Keratinocyte (primary cell): ENCODE measurements around the gene HSPBP1. TPM values are rescaled to one million over a fixed set of nuclear protein-coding genes. Genes with fewer than 3 reads are reported as not detected.

Source experiments
- DNase-seq: peaks from one replicate; pipeline ENCODE4 v3.0.0-alpha.2; 2011; ENCODE audit warnings: low read depth, missing footprints, low spot score
- FAIRE-seq: peaks from 2 replicates; lab custom pipeline; 2011; peaks lifted over from hg19 to GRCh38; lab: Jason Lieb, UNC
- H2AFZ ChIP-seq: 2 replicates; pipeline ENCODE4 v1.6.0; 2012; ENCODE audit warnings: low read length, control low read depth, inconsistent platforms; ENCODE audit not compliant: control insufficient read depth
- H3K27ac ChIP-seq: 2 replicates; pipeline ENCODE4 v1.5.1; 2011; ENCODE audit warnings: low read length; ENCODE audit not compliant: control insufficient read depth, insufficient read depth
- H3K27me3 ChIP-seq: 3 replicates; pipeline ENCODE4 v1.6.0; 2011; ENCODE audit warnings: low read length; ENCODE audit not compliant: control insufficient read depth, insufficient read depth; ENCODE audit errors: extremely low read depth
- H3K36me3 ChIP-seq, 2 experiments: 2 replicates in 1 of 2; 3 replicates in 1 of 2; pipeline ENCODE4 v1.5.1; 2011; ENCODE audit warnings: low read length in 2 of 2, mild to moderate bottlenecking in 1 of 2; ENCODE audit not compliant: control insufficient read depth in 2 of 2, insufficient read depth in 2 of 2; ENCODE audit errors: extremely low read depth in 1 of 2
- H3K4me1 ChIP-seq: 3 replicates; pipeline ENCODE4 v1.5.1; 2011; ENCODE audit warnings: low read length; ENCODE audit not compliant: control insufficient read depth, insufficient read depth; ENCODE audit errors: extremely low read depth
- H3K4me2 ChIP-seq: 3 replicates; pipeline ENCODE4 v1.6.0; 2011; ENCODE audit warnings: low read depth, low read length; ENCODE audit not compliant: control insufficient read depth, insufficient read depth; ENCODE audit errors: extremely low read depth
- H3K4me3 ChIP-seq, 3 experiments: fragments of 200-600 bp in 1 of 3; sonication (generic) in 1 of 3; 2 replicates in 2 of 3; 3 replicates in 1 of 3; pipeline ENCODE4 v1.5.1; 2011 to 2016; ENCODE audit warnings: low read length in 3 of 3, mild to moderate bottlenecking in 3 of 3, control low read depth in 2 of 3, inconsistent platforms in 1 of 3, low read depth in 1 of 3, mixed read lengths in 1 of 3, mixed run types in 1 of 3, moderate library complexity in 1 of 3; ENCODE audit not compliant: control insufficient read depth in 2 of 3, insufficient read depth in 2 of 3; ENCODE audit errors: extremely low read depth in 1 of 3
- H3K79me2 ChIP-seq: 2 replicates; pipeline ENCODE4 v1.6.0; 2012; ENCODE audit warnings: low read length; ENCODE audit not compliant: control insufficient read depth, insufficient read depth
- H3K9ac ChIP-seq: 3 replicates; pipeline ENCODE4 v1.6.0; 2011; ENCODE audit warnings: low read length; ENCODE audit not compliant: control insufficient read depth, insufficient read depth; ENCODE audit errors: extremely low read depth
- H3K9me1 ChIP-seq: 3 replicates; pipeline ENCODE4 v1.6.0; 2011; ENCODE audit warnings: low read length; ENCODE audit not compliant: control insufficient read depth, insufficient read depth; ENCODE audit errors: extremely low read depth
- H3K9me3 ChIP-seq: 2 replicates; pipeline ENCODE4 v1.5.1; 2012; ENCODE audit warnings: low read depth, low read length; ENCODE audit not compliant: control insufficient read depth
- H4K20me1 ChIP-seq: 3 replicates; pipeline ENCODE4 v1.6.0; 2011; ENCODE audit warnings: low read length; ENCODE audit not compliant: control insufficient read depth, insufficient read depth; ENCODE audit errors: extremely low read depth
- EZH2 ChIP-seq: IDR thresholded peaks from one replicate; pipeline ENCODE4 v1.6.1; 2012; ENCODE audit warnings: inconsistent platforms, mild to moderate bottlenecking, low read length, moderate library complexity
- dilution Hi-C: fragments of 300-500 bp; cut with MboI; formaldehyde crosslinking; loops from one replicate; pipeline ENCODE4 v1.7.0; 2020; ENCODE audit warnings: low sequenced_read_pairs; ENCODE audit not compliant: extremely low pct_ligation_motif_present
- polyA plus RNA-seq, 5 experiments: library from polyadenylated mRNA; depleted of rRNA in 3 of 5; stranded (reverse) in 3 of 5; stranded (forward) in 1 of 5; unstranded in 1 of 5; fragments of >200 nt; gene quantifications; 1 replicate in 1 of 5; 2 replicates in 3 of 5; 3 replicates in 1 of 5; pipeline versions ENCODE4 v1.2.1 to v1.2.3, GENCODE V29; 2011 to 2012; ENCODE audit warnings: missing spikeins in 2 of 5, low read depth in 1 of 5, low replicate concordance in 1 of 5
- small RNA-seq, 3 experiments: library from RNA; depleted of rRNA; stranded (forward); fragments of <200 nt; gene quantifications; one replicate each; pipeline ENCODE3, GENCODE V24; 2012; ENCODE audit warnings: low read depth in 3 of 3, low replicate concordance in 1 of 3; ENCODE audit not compliant: insufficient read length in 3 of 3
- TF ChIP-seq, protein P1 (sequence below), 3 experiments: IDR thresholded peaks in 1 of 3; conservative IDR thresholded peaks in 1 of 3; optimal IDR thresholded peaks in 1 of 3; 2 replicates in 2 of 3; 3 replicates in 1 of 3; pipeline versions ENCODE3 to v1.5.1; 2011; ENCODE audit warnings: low read length in 3 of 3, mild to moderate bottlenecking in 3 of 3, moderate library complexity in 2 of 3, control low read depth in 1 of 3, inconsistent platforms in 1 of 3; ENCODE audit not compliant: insufficient read depth in 2 of 3; ENCODE audit errors: extremely low read depth in 1 of 3

The HSPBP1 gene
- polyA plus RNA-seq, 1 donor (not counting 4 experiments of a cell fraction or from before 2014, with no cell fraction given), result 20.2 TPM

DNA sequence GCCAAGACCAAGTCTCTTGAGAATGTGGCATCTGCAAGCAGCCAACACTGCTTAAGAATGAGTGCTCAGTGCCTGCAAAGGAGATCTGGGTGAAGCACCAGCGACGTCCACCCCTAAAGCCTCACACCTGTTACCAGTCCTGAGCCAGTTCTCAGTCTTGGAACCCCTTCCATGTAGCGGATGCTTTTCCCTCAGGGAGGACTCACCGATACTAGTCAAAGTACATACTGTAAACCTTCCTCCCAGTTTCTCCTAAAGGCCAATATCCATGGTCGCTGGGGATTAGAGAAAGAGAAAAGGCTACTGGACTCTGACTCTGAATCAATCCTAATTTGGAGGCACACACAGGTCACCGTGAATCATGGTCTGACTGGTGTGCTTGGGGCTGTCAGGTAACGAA lies 66.4 kb downstream of the HSPBP1 start:
- no peak overlapping the region for H2AFZ ChIP-seq
- no peaks in the 10 kb centered on the region for H3K36me3 ChIP-seq
- H3K4me1 ChIP-seq, result peaks cover 22% of the 10 kb centered on the region
- no peaks in the 10 kb centered on the region for H3K79me2 ChIP-seq
- no peaks in the 10 kb centered on the region for H3K27me3 ChIP-seq
- FAIRE-seq, result no peak
- dilution Hi-C loops, result no loop called here
- no peak overlapping the region for H3K4me3 ChIP-seq
- no peak overlapping the region for H3K9ac ChIP-seq
- H3K9me1 ChIP-seq, result peaks cover 7% of the 10 kb centered on the region
- H3K9me3 ChIP-seq, result no peaks in the 10 kb centered on the region
- DNase-seq, result no peak
- TF ChIP-seq EZH2, result no peak
- TF ChIP-seq, protein P1, sequence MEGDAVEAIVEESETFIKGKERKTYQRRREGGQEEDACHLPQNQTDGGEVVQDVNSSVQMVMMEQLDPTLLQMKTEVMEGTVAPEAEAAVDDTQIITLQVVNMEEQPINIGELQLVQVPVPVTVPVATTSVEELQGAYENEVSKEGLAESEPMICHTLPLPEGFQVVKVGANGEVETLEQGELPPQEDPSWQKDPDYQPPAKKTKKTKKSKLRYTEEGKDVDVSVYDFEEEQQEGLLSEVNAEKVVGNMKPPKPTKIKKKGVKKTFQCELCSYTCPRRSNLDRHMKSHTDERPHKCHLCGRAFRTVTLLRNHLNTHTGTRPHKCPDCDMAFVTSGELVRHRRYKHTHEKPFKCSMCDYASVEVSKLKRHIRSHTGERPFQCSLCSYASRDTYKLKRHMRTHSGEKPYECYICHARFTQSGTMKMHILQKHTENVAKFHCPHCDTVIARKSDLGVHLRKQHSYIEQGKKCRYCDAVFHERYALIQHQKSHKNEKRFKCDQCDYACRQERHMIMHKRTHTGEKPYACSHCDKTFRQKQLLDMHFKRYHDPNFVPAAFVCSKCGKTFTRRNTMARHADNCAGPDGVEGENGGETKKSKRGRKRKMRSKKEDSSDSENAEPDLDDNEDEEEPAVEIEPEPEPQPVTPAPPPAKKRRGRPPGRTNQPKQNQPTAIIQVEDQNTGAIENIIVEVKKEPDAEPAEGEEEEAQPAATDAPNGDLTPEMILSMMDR (optimal IDR thresholded peaks at IDR 0.05 in 1 of 3, IDR thresholded peaks at IDR 0.05 in 1 of 3, conservative IDR thresholded peaks at IDR 0.05 in 1 of 3; ENCODE audit: extremely low read depth in 1 of 3, insufficient read depth in 2 of 3, low read length in 3 of 3), result no peak
- H3K27ac ChIP-seq, result no peak overlapping the region
- H4K20me1 ChIP-seq, result peaks cover 3% of the 10 kb centered on the region
- no peak overlapping the region for H3K4me2 ChIP-seq

GRCh38 chr19:55212447-55212846 lies 67.5 kb downstream of the HSPBP1 start:
- no peak for DNase-seq
- peaks cover 22% of the 10 kb centered on the region for H3K4me1 ChIP-seq
- TF ChIP-seq EZH2, result no peak
- TF ChIP-seq, protein P1 (optimal IDR thresholded peaks at IDR 0.05 in 1 of 3, IDR thresholded peaks at IDR 0.05 in 1 of 3, conservative IDR thresholded peaks at IDR 0.05 in 1 of 3; ENCODE audit: extremely low read depth in 1 of 3, insufficient read depth in 2 of 3, low read length in 3 of 3), result peak; percentile 21 to 47 (median 38)
- no peaks in the 10 kb centered on the region for H3K36me3 ChIP-seq
- H3K27ac ChIP-seq, result no peak overlapping the region
- H3K27me3 ChIP-seq, result no peaks in the 10 kb centered on the region
- dilution Hi-C loops, result no loop called here
- FAIRE-seq, result no peak
- no peak overlapping the region for H3K4me3 ChIP-seq
- H3K79me2 ChIP-seq, result no peaks in the 10 kb centered on the region
- H3K9ac ChIP-seq, result no peak overlapping the region
- H3K4me2 ChIP-seq, result no peak overlapping the region
- no peak overlapping the region for H2AFZ ChIP-seq
- no peaks in the 10 kb centered on the region for H3K9me3 ChIP-seq
- H3K9me1 ChIP-seq, result peaks cover 7% of the 10 kb centered on the region
- peaks cover 3% of the 10 kb centered on the region for H4K20me1 ChIP-seq

Small RNAs within 50 kb of the gene (small RNA-seq; reads per million reads assigned to genes)
- gene MIR6802 (0 to 0.67 (median 0.07) reads per million in 3 experiments), gene MIR6803 (0 reads per million in 3 experiments), gene MIR6804 (0 to 0.67 (median 0) reads per million in 3 experiments)

Other genes starting within 250 kb of the HSPBP1 start
- gene GP6, start 241.8 kb downstream of the HSPBP1 start, polyA plus RNA-seq, result 0.04 to 0.09 TPM in 2 of 3 replicates, not detected in the other
- gene RDH13, start 217.0 kb downstream of the HSPBP1 start, polyA plus RNA-seq, result 10.6 to 16.3 TPM (median 11.9 TPM) in 3 replicates
- gene EPS8L1, start 204.2 kb downstream of the HSPBP1 start, polyA plus RNA-seq, result 20.1 to 37.3 TPM (median 26.0 TPM) in 3 replicates
- gene PPP1R12C, start 162.5 kb downstream of the HSPBP1 start, polyA plus RNA-seq, result 22.9 to 41.2 TPM (median 24.7 TPM) in 3 replicates
- 89.7 to 113 TPM (median 99.6 TPM) in 3 replicates for gene TNNT1, start 130.9 kb downstream of the HSPBP1 start, polyA plus RNA-seq
- 2.2 to 4.1 TPM (median 3.3 TPM) in 3 replicates for gene TNNI3, start 122.4 kb downstream of the HSPBP1 start, polyA plus RNA-seq
- gene DNAAF3, start 113.5 kb downstream of the HSPBP1 start, polyA plus RNA-seq, result 8.5 to 14.3 TPM (median 12.9 TPM) in 3 replicates
- 0.05 to 0.39 TPM (median 0.33 TPM) in 3 replicates for gene SYT5, start 99.8 kb downstream of the HSPBP1 start, polyA plus RNA-seq
- 0.06 to 0.17 TPM (median 0.09 TPM) in 3 replicates for gene PTPRH, start 70.6 kb downstream of the HSPBP1 start, polyA plus RNA-seq
- 0.60 to 0.88 TPM (median 0.68 TPM) in 3 replicates for gene TMEM86B, start 51.3 kb downstream of the HSPBP1 start, polyA plus RNA-seq
- gene PPP6R1, start 21.1 kb downstream of the HSPBP1 start, polyA plus RNA-seq, result 26.7 to 49.7 TPM (median 27.5 TPM) in 3 replicates
- gene BRSK1, start 3.9 kb upstream of the HSPBP1 start, polyA plus RNA-seq, result 0.46 to 1.1 TPM (median 0.98 TPM) in 3 replicates
- not detected in 3 replicates for gene TMEM150B, start 45.2 kb upstream of the HSPBP1 start, polyA plus RNA-seq
- 4.3 to 7.4 TPM (median 6.5 TPM) in 3 replicates for gene KMT5C, start 59.8 kb upstream of the HSPBP1 start, polyA plus RNA-seq
- 1.4 to 6.5 TPM (median 1.7 TPM) in 3 replicates for gene COX6B2, start 74.6 kb upstream of the HSPBP1 start, polyA plus RNA-seq
- not detected in 3 replicates for gene GARIN5B, start 83.2 kb upstream of the HSPBP1 start, polyA plus RNA-seq
- 1.6 to 5.1 TPM (median 2.2 TPM) in 3 replicates for gene IL11, start 90.4 kb upstream of the HSPBP1 start, polyA plus RNA-seq
- gene TMEM190, start 96.7 kb upstream of the HSPBP1 start, polyA plus RNA-seq, result 0.19 TPM in 1 of 3 replicates, not detected in the others
- gene TMEM238, start 104.2 kb upstream of the HSPBP1 start, polyA plus RNA-seq, result 0.23 to 0.31 TPM (median 0.24 TPM) in 3 replicates
- gene RPL28, start 105.8 kb upstream of the HSPBP1 start, polyA plus RNA-seq, result 282 to 1,011 TPM (median 432 TPM) in 3 replicates
- gene UBE2S, start 127.7 kb upstream of the HSPBP1 start, polyA plus RNA-seq, result 22.1 to 42.3 TPM (median 31.8 TPM) in 3 replicates
- not detected in 3 replicates for gene SHISA7, start 163.2 kb upstream of the HSPBP1 start, polyA plus RNA-seq
- gene ISOC2, start 181.5 kb upstream of the HSPBP1 start, polyA plus RNA-seq, result 24.5 to 37.7 TPM (median 34.7 TPM) in 3 replicates
- not detected in 3 replicates for gene C19orf85, start 184.6 kb upstream of the HSPBP1 start, polyA plus RNA-seq
- 0.22 to 1.5 TPM (median 0.39 TPM) in 3 replicates for gene ZNF628, start 196.5 kb upstream of the HSPBP1 start, polyA plus RNA-seq
- gene NAT14, start 205.1 kb upstream of the HSPBP1 start, polyA plus RNA-seq, result 11.0 to 12.5 TPM (median 11.9 TPM) in 3 replicates
- gene SSC5D, start 208.3 kb upstream of the HSPBP1 start, polyA plus RNA-seq, result not detected in 3 replicates